ENCODE measurements around the gene LRRC7.
A peak's percentile ranks its signal among the peaks of the same experiment; 100 is the strongest.
"Not testable (repeated sequence)": the region's sequence is repeated elsewhere in the genome, so short reads cannot be mapped to it uniquely, and the experiment has no call there.

LRRC7 gene

GRCh38 chr1:69987881-69988280 lies 420.2 kb downstream of the LRRC7 start:
- DNase-seq, result no peak

GRCh38 chr1:69991644-69992043 lies 423.9 kb downstream of the LRRC7 start:
- no peak for DNase-seq

DNA sequence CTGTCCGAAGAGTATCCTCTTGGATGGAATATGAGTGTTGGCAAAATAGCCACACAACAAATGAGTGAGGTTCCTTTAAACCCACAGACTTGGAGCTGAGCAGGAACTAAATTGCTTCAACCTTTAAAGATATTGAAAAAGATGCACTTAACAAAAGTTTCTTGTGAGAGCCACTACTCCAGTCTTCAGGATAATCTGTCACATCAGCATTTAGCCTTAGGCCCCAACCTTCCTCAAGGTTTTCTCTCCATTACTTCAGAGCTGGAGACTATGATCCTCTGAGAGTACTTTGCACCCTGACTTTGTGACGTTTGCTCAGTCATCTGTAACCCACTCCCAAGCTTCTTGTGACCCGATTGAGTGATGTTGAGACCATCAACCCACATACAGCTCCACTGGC lies 424.9 kb downstream of the LRRC7 start:
- DNase-seq, result no peak

DNA sequence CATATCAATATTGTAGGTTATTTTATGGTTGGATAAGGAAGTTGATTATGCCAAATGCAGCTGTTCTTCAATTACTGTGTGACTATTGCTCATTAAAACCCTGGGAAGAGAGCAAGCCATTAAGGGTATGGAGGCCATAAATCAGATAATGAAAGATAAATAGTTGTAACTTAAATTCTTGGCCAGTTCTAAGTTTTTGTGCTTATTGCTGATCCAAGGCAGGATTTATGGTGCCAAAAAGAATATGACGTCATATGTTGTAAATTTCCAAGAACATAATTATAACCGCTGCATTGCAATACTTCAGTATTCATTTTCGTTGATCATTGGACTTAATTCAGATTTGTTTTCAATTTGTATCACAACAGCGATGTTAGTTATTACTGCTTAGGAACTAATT lies 426.1 kb downstream of the LRRC7 start:
- DNase-seq, result no peak

DNA sequence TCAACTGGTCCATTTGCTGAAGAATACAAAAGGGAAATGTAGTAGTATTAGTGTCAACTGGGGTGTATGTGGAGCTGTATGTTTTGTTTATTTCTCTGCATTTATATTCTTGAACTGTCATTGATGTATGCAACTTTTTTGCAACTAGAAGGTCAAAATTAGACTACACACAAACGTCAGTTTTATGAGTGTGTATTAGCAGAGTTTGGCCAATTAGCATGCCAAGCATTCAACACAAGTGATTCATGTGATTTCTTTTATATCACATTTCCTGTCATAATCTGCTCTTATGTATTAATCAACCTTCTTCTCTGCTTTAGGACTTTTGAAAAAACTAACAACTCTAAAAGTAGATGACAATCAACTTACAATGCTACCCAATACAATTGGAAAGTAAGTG lies 426.5 kb downstream of the LRRC7 start:
- no peak for DNase-seq

- no peak for DNase-seq
These were observed 431.1 kb downstream of the LRRC7 start for GRCh38 chr1:69998847-69999246.

DNA sequence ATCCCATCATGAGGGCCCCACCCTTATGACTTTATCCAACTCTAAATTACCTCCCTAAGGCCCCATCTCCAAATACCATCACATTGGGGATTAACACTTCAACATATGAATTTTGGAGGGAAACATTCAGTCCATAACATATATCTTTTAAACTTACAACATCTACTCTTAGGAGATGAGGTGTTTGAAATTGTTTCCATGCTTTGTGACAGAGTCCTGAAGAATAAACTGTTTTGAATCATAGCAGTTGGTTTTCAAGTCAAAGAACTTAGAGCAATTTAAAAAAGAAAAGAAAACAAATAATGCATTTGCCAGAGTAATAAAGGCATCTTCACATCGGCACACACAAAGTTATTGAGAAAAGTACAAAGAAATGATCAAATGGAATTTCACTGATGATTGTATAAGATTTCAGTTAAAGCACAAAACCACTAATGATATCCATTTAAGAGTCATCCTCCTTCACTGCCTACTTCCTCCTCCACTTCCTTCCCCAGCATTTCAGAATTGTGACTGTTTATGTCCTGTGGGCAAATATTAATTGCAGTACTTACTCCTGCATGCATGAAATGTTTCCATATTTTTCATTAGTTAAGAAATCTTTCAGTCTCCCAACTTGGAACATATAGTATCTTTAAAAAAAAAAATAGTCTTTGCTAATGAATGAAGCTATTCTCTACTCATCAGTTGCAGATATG lies 435.6 kb downstream of the LRRC7 start:
- no peak for DNase-seq

- no peak for DNase-seq
These were observed 437.8 kb downstream of the LRRC7 start for GRCh38 chr1:70005386-70006034.

DNA sequence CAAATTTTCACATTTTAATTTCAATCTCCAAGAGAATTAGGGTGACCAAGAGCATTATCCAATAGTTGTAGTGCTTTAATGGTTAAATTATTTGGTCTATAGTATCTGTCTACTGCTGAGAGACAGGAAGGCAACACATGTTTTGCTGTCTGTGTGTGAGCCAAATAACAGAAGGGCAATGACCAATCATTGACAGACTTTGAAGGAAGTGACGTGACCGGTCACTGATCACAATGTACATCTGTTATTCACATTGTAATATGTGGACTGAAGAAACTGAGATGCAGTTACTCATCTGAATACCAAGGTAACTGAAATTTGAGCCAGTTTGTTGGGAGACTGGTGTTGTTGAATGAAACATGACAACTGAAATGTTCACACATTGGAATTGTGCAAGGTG lies 440.9 kb downstream of the LRRC7 start:
- no peak for DNase-seq

DNA sequence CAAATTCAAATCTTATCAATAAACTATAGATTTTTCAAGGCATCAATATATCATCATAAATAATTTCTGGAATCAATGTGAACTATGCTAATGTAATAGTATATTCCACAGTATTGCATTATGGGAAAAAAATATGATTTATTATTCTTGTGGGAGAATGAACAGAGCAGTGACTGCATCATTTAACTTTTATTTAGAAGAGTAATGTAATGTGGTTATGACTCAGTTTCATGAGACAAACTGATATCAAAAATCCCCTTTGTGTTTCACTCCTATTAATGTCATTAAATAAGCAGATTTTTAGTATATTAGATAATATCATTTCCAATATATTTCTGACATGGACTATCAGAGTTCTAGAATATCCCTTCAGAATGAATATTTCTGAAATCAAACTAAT lies 450.0 kb downstream of the LRRC7 start:
- DNase-seq, result no peak

DNA sequence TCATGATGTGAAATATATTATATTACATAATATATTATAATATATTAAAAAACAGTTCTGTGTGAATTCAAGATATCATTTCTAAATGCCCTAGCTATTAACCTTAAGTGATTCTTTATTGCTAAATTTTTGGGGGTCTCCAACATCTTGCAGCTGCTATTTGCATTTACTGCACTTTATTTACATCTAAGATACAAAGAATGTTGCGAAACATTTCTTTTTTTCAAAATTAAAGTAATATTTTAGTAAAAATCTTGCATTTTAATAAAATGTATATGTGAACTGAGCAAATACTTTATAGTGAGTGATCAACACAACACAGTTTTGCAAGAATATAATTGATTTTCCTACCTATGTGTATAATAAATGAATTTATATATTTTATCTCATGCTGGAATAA lies 456.6 kb downstream of the LRRC7 start:
- DNase-seq, result no peak

- no peak for DNase-seq
These were observed 457.3 kb downstream of the LRRC7 start for GRCh38 chr1:70025052-70025451.

- no peak for DNase-seq
These were observed 458.1 kb downstream of the LRRC7 start for GRCh38 chr1:70025846-70026245.

DNA sequence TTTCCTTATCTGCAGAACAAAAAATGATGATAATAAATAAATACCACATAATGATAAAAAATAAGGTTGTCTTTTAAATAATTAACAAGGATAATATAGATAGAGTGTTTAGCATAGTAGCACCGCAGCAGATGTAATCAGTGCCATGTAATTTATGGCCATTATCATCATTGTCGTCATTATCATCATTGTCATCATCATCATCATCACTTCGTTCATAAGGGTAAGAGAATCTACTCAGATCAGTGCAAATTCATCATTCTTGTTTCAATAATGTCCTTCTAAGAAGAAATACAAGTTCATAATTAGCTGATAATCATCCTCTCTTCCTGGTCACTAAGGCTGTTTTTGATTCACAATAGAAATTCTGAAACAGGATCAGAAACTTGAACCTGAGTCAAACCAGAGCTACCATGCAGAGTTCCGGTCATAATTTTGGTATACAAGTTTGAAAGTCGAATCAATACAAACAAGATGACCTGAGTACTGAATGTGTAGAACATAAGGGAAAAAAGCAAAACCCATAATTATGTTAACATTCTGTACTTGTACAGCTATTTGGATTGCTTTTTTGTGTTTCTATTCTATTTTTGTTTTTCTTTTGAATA lies 465.6 kb downstream of the LRRC7 start:
- no peak for DNase-seq

- DNase-seq, result no peak
These were observed 466.2 kb downstream of the LRRC7 start for GRCh38 chr1:70033936-70034335.

DNA sequence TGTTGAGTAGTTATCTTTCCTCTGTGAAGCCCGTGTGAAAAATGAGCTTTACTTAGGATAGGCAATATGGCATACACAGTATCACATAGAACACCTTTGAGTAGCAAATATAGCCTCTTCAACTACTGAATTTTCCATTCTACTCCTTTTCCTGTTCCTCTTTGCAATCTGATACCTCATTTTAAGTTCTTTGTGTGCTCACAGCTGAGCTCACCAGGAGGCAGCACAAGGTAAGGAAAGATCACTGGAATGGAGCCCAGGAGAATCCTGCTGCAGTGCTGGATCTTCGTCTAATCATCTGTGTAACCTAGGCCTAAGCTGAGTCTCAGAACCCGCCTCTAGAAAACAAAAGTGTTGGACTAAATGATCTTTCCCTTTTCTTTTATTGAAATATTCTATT lies 466.7 kb downstream of the LRRC7 start:
- DNase-seq, result peak; percentile 85

GRCh38 chr1:70038025-70038424 lies 470.3 kb downstream of the LRRC7 start:
- no peak for DNase-seq

- DNase-seq, result no peak
These were observed 471.8 kb downstream of the LRRC7 start for GRCh38 chr1:70039485-70039884.

DNA sequence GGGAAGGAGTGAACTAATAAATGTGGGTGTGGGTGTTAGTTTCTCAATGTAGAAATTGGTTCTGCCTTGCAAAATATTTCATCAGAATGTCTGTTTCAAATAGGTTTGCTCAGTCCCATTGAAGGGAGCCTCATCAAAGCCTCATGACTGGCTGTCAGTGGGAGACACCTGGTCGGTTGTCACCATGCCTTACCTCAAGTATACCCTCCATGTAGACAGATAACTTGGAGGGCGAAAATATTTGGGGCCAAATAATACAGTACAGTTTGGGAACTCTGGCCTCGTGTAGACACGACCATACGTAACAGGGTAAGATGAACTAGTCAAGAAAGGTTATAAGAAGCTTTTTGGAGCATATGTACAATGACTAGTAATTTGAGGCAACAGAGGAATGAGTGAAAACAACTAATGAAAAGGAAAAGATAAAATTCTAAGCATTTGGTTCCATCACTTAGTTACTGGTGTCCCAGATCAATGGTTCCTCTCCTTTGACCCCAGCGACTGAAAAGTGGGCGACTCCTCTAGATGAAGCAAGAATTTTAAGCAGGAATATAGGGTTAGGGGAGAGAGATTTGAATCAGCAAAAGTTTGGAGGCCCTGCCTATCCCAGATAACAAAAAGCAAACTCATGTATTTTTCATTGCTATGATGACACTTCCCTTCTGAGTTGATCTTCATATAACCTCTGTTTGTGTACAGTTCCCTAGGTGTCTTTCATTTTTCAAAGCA lies 473.8 kb downstream of the LRRC7 start:
- no peak for DNase-seq

- DNase-seq, result no peak
These were observed 474.5 kb downstream of the LRRC7 start for GRCh38 chr1:70042090-70042731.

- DNase-seq, result no peak
These were observed 476.1 kb downstream of the LRRC7 start for GRCh38 chr1:70043804-70044203.

GRCh38 chr1:70044832-70045231 lies 477.1 kb downstream of the LRRC7 start:
- DNase-seq, result no peak

- not testable (repeated sequence) for DNase-seq
These were observed 477.9 kb downstream of the LRRC7 start for GRCh38 chr1:70045581-70045980.
